Epithelial cell of esophagus (primary cell): ENCODE measurements around the gene CBARP.

Source experiments
- DNase-seq: peaks from one replicate; pipeline ENCODE4 v3.0.0; 2010; ENCODE audit warnings: low read depth
- H3K4me3 ChIP-seq: 2 replicates; pipeline ENCODE4 v1.5.1; 2011; ENCODE audit warnings: mild to moderate bottlenecking, low read length, control low read depth
- TF ChIP-seq, protein P1 (sequence below): IDR thresholded peaks from 2 replicates; pipeline ENCODE4 v1.5.1; 2011; ENCODE audit warnings: low read depth, mild to moderate bottlenecking, low read length, control low read depth, inconsistent platforms; ENCODE audit not compliant: insufficient read depth; ENCODE audit errors: missing control alignments

CBARP gene, protein sequence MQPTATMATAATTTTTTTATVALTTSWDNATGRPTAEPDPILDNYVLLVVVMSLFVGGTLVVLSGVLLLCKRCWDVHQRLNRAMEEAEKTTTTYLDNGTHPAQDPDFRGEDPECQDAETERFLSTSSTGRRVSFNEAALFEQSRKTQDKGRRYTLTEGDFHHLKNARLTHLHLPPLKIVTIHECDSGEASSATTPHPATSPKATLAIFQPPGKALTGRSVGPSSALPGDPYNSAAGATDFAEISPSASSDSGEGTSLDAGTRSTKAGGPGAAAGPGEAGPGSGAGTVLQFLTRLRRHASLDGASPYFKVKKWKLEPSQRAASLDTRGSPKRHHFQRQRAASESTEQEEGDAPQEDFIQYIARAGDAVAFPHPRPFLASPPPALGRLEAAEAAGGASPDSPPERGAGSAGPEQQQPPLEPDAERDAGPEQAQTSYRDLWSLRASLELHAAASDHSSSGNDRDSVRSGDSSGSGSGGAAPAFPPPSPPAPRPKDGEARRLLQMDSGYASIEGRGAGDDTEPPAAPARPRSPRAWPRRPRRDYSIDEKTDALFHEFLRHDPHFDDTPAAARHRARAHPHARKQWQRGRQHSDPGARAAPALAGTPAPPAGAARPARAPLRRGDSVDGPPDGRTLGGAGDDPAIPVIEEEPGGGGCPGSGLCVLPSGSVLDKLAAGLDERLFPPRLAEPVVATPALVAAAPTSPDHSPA

DNA sequence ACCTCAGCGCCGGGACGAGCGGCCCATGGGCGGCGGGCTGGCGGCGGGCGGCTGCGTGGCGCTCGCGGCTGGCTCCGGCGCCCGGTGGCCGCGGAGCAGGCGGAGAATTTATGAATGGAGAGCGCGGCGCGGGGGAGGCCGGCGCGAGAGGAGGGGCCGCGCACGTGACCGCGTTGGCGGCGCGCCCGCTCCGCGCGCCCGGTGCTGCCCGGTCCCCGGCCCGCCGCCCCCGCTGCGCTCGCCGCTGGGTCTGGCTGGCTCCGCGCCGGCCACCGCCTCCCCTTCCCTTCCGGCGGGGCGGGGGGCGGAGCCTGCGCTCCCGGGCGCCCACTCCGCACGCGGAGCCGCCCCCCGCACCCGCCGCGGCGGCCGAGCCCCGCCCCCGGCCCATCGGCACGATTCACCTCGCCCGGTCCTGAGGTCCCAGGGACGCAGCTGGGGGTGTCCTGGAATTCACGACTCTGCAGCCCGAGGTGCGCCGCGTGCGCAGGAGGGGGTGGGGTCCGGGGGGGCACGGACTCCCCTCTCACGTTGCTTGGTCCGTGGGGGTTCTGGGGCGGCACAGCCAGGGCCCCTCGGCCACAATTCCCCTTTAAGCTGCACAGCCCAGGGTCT lies at the start of gene CBARP:
Gene CBARP, minus strand, starts transcription at position 252 of the 615 bp plus-strand sequence. CDS start 1,905 bp downstream, outside the sequence.
- TF ChIP-seq, protein P1, sequence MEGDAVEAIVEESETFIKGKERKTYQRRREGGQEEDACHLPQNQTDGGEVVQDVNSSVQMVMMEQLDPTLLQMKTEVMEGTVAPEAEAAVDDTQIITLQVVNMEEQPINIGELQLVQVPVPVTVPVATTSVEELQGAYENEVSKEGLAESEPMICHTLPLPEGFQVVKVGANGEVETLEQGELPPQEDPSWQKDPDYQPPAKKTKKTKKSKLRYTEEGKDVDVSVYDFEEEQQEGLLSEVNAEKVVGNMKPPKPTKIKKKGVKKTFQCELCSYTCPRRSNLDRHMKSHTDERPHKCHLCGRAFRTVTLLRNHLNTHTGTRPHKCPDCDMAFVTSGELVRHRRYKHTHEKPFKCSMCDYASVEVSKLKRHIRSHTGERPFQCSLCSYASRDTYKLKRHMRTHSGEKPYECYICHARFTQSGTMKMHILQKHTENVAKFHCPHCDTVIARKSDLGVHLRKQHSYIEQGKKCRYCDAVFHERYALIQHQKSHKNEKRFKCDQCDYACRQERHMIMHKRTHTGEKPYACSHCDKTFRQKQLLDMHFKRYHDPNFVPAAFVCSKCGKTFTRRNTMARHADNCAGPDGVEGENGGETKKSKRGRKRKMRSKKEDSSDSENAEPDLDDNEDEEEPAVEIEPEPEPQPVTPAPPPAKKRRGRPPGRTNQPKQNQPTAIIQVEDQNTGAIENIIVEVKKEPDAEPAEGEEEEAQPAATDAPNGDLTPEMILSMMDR = no peak
- peak within 1 kb of the TSS; percentile 55 for H3K4me3 ChIP-seq
- no peak for DNase-seq

DNA sequence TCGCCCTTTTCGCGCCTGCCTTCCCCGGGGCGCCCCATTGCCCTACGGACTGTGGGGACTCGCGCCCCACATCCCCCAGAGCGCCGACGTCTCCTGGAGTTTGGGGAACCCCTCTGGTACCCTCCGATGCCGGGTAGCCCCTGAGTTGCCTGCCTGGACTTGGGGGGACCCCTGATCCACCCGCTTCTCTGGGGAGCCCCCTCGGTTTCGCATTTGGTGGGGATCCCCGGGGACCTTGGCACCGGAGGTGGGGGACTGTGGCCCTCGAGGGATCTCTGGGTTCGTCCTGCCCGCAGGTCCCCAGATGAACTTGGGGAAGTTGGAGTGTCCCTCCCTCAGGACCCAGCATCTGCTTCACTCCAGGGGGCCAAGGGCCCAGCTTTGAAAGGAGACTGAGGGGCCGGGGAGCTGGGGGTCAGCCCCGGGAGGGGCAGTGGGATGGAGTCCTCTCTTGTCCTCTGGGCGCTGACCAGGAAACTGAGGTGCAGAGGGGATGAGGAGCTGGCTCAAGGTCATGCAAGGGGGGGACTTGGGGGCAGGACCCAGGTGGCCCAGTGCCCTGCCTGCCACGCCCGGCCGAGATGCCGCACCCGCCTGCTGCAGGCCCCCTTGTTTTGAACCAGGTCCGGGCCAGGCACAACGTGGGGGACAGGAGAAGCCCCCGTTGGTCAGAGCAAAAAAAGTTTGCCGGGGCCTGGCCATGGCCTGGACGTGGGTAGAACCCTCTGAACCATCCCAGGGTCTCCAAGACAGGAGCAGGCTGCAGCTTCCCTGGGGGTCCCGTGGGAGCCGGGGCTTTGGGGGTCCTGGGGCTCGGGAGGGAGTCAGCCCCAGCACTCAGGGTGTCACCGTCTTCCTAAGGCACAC lies 48.9 kb upstream of the CBARP start:
- DNase-seq = no peak
- no peak overlapping the region for H3K4me3 ChIP-seq
- TF ChIP-seq, protein P1 = no peak

DNA sequence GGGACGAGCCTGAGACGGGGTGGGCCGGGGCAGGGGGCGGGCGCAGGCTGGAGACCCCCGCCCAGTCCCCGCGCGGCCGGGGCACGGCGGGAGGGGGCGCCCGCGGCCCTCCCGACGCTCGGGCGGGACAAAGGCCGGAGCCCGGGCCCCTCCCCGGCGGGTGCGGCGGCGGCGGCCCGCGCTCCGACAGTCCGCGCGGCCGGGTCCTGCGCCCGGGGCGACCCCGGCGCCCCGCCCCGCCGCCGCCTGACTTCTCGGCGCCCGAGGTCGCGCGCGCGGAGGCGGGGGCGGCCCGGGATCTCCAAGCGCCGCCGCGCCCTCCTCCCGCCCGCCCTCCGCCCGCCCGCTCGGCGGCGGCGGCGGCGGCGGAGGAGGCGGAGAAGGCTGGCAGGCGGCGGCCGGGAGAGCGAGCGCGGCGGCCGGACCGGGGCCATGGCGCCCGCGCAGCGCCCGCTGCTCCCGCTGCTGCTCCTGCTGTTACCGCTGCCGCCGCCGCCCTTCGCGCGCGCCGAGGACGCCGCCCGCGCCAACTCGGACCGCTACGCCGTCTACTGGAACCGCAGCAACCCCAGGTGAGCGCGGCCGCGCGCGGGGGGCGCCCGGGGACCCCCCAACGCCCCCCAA lies 48.0 kb upstream of the CBARP start, which contains the start of gene EFNA2:
Gene EFNA2, plus strand, starts transcription at position 137 of the 624 bp plus-strand sequence. Its CDS starts 296 bp downstream, at position 433.
- H3K4me3 ChIP-seq = no peak within 1 kb of the TSS

DNA sequence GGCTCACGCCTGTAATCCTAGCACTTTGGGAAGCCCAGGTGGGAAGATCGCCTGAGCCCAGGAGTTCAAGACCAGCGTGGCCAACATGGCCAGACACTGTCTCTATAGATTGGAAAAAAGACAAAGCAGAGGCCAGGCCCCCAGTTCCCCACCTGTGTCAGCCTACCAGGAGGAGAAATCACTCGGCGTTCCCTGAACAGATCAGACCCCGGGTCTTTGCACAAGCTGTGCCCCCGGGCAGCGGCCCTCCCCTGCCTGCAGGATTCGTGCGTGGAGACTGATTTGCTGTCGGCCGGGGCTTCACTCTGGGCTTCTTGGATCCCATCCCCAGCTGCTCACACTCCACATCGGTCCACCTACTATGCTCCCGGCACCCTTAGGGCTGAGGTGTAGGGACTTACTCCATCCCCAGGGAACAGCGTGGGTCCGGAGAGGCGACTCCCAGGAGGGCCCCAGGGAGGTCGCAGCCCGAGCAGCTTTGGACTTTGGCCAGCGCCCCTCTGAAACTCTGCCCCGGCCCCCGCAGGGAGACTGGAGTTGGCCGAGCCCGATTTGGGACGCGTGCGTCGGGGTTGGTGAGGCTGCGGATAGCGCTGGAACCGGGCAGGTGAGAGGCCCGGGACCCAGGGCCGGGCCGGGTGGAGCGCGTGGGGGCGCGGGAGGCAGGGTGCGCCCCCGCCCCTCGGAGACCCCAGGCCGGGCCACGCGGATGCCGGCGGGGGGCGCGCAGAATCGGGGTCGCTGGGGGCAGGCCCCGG lies 47.4 kb upstream of the CBARP start:
- TF ChIP-seq, protein P1 = no peak
- DNase-seq = no peak
- no peak overlapping the region for H3K4me3 ChIP-seq

More for the DNA sequence above, 48.0 kb upstream of the CBARP start, which contains the start of gene EFNA2:
- TF ChIP-seq, protein P1 = no peak
- no peak for DNase-seq

DNA sequence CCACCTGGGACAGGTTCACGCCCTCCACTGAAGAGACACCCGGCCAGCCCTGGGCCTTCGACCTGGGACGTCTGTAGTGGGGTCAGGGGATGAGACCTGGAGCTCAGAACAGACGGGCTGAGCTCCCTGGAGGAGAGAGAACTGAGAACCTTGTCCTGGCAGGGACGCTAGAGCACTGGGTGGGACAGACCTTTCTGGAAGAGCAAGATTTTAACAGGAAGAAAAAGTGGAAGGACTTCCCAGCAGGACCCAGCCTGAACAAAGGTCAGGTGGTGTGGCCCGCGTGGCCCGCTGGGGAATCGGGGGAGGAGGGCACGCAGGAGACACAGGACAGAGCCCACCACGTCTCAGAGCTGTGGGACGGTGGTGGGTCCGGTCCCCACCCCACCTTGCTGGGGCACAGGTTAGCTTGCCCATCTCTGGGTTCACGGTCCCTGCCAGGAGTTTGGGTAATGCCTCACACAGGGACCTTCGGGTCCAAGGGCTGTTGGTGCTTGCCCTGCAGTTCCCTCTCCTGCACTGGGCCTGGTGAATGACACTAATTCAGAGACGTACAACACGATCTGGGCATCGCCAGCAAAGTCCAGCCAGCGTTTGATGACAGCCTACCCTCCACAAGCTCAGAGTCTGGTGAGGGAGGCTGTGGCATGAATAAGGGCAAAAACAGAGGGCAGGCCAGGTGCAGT lies 46.6 kb upstream of the CBARP start:
- TF ChIP-seq, protein P1 = no peak
- no peak for DNase-seq
- no peak overlapping the region for H3K4me3 ChIP-seq
